GM12872 (cell line): ENCODE data around the gene UBN1.

ENCODE experiments used
- CTCF ChIP-seq: IDR thresholded peaks from 3 replicates; pipeline ENCODE4 v1.5.1; 2011; ENCODE audit warnings: low read depth, mild to moderate bottlenecking, low read length, moderate library complexity; ENCODE audit not compliant: insufficient read depth

Gene UBN1

GRCh38 chr16:4882000-4882632 is 34.8 kb downstream of the UBN1 start:
- no peak for TF ChIP-seq CTCF

GRCh38 chr16:4882633-4883285 is 35.5 kb downstream of the UBN1 start:
- no peak for TF ChIP-seq CTCF

- TF ChIP-seq CTCF: no peak
Measured at GRCh38 chr16:4883501-4883900, 36.2 kb downstream of the UBN1 start.

- no peak for TF ChIP-seq CTCF
Measured at GRCh38 chr16:4884209-4884608, 36.9 kb downstream of the UBN1 start.

- no peak for TF ChIP-seq CTCF
Measured at GRCh38 chr16:4884972-4885874, 37.9 kb downstream of the UBN1 start.

- no peak for TF ChIP-seq CTCF
Measured at GRCh38 chr16:4886151-4886550, 38.9 kb downstream of the UBN1 start.

GRCh38 chr16:4888428-4889135 is 41.3 kb downstream of the UBN1 start:
- TF ChIP-seq CTCF: no peak
